Ovary (tissue), 9 donors: ENCODE measurements around the gene SCFD1. TPM values are rescaled to one million over a fixed set of nuclear protein-coding genes. Genes with fewer than 3 reads are reported as not detected.

Experiments used
- DNase-seq, 5 donors: peaks; one replicate each; pipeline ENCODE4 v3.0.0-alpha.2; 2019 to 2020
- H3K27ac ChIP-seq, 2 donors: fragments of 200-600 bp; one replicate each; pipeline versions ENCODE4 v1.5.1 to v1.8.0; 2019 to 2022
- H3K27me3 ChIP-seq: fragments of 200-600 bp; one replicate; pipeline ENCODE4 v1.8.0; 2022
- H3K36me3 ChIP-seq: fragments of 200-600 bp; sonication (generic); one replicate; pipeline ENCODE4 v1.5.1; 2019
- H3K4me1 ChIP-seq: one replicate; pipeline ENCODE4 v1.8.1; 2013; ENCODE audit warnings: mild to moderate bottlenecking, moderate library complexity; ENCODE audit not compliant: insufficient read depth
- H3K4me3 ChIP-seq: fragments of 200-600 bp; sonication (generic); one replicate; pipeline ENCODE4 v1.5.1; 2017
- H3K9me3 ChIP-seq, 2 donors: fragments of 200-600 bp in 1 of 2; sonication (generic) in 1 of 2; one replicate each; pipeline versions ENCODE4 v1.5.1 to v1.8.1; 2013 to 2019; ENCODE audit warnings: mild to moderate bottlenecking in 1 of 2, moderate library complexity in 1 of 2
- EP300 ChIP-seq: sonication (generic); formaldehyde crosslinking; IDR thresholded peaks from one replicate; pipeline ENCODE4 v1.6.1; 2017; ENCODE audit warnings: antibody characterized with exemption
- POLR2A ChIP-seq: fragments of 450-650 bp; IDR thresholded peaks from one replicate; pipeline ENCODE4 v1.6.1; 2017; ENCODE audit warnings: antibody characterized with exemption, mild to moderate bottlenecking, moderate library complexity
- WGBS, 3 donors: extraction: QIAGEN DNeasy Blood & Tissue Kit in 1 of 3; methylation state at CpG; one replicate each; pipeline versions ENCODE4 v1.1.5 to v1.1.7; 2013 to 2017; 5-methylcytosine and 5-hydroxymethylcytosine counted together
- intact Hi-C, 4 donors: fragments of 100-400 bp; cut with DNase I; formaldehyde crosslinking; loops; one replicate each; pipeline versions ENCODE4 v1.11.0 to v1.15.1; 2022 to 2023
- polyA plus RNA-seq, 2 donors: library from polyadenylated mRNA; stranded (reverse); fragments of 200-250 nt in 1 of 2; fragments of 350-450 nt in 1 of 2; fragmentation: Illumina TruSeq in 1 of 2; extraction: RNeasy Lipid Tissue Mini Kit (QIAGEN cat#74804) in 1 of 2; gene quantifications; one replicate each; pipeline ENCODE4 v1.2.3, GENCODE V29; 2013 to 2014
- total RNA-seq, 7 donors: library from RNA; depleted of rRNA in 2 of 7; stranded (reverse); fragments of >200 nt in 2 of 7; fragmentation: NEBNext Ultra II Directional in 3 of 7; extraction: Animal tissue kit (Norgen Biotek cat#: 25700) in 3 of 7; gene quantifications; one replicate each; pipeline versions ENCODE4 v1.1.0 to v1.2.4, GENCODE V29; 2016 to 2023
- TF ChIP-seq, protein P1 (sequence below), 3 donors: fragments of 450-650 bp in 2 of 3; fragments of 200-600 bp in 1 of 3; IDR thresholded peaks; one replicate each; pipeline versions ENCODE4 v1.5.1 to v1.8.0; 2016 to 2022; ENCODE audit warnings: antibody characterized with exemption in 3 of 3, mild to moderate bottlenecking in 1 of 3
- donor health status: DM: no; HTN: no; CAD: no; lungs with moderate emphysema.
- donor health status: DM: no; HTN: no; CAD: no.
- donor health status: Bipolar disorder and iron deficiency.
- donor health status: DM: yes; HTN: yes; CAD: no.
- donor health status: DM: no; HTN: no; CAD: no.
- donor health status: DM: yes; HTN: yes; CAD: no.

The SCFD1 gene
- total and polyA plus RNA-seq, 9 donors = 29.3 to 89.2 (median 59.8) TPM

DNA sequence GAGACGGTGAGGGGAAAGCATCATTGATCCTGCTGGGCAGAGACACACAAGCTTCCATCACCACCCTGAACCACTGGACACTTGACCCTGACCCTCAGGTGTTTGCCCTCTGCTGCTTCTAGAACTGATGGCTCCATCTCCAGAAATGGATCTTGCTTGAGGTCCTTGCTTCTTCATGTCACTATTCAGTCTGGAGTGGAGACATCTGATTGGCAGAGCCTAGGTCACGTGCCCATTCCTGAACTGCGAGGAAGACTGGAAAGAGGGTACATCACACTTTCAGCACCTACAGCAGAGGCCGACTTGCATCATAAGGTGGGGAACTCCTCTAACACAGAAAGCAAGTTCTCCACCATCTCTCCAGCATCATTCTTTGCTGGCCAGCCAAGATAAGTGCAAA, 145.5 kb downstream of the SCFD1 start:
- H3K36me3 ChIP-seq = no peaks in the 10 kb centered on the region
- intact Hi-C loops = no loop called here
- H3K27ac ChIP-seq = no peak overlapping the region
- TF ChIP-seq, protein P1, sequence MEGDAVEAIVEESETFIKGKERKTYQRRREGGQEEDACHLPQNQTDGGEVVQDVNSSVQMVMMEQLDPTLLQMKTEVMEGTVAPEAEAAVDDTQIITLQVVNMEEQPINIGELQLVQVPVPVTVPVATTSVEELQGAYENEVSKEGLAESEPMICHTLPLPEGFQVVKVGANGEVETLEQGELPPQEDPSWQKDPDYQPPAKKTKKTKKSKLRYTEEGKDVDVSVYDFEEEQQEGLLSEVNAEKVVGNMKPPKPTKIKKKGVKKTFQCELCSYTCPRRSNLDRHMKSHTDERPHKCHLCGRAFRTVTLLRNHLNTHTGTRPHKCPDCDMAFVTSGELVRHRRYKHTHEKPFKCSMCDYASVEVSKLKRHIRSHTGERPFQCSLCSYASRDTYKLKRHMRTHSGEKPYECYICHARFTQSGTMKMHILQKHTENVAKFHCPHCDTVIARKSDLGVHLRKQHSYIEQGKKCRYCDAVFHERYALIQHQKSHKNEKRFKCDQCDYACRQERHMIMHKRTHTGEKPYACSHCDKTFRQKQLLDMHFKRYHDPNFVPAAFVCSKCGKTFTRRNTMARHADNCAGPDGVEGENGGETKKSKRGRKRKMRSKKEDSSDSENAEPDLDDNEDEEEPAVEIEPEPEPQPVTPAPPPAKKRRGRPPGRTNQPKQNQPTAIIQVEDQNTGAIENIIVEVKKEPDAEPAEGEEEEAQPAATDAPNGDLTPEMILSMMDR (IDR thresholded peaks at IDR 0.05) = no peak
- TF ChIP-seq POLR2A (no peak), EP300 (no peak)
- peaks cover 0 to 2% of the 10 kb centered on the region in 2 donors for H3K9me3 ChIP-seq
- peaks cover 5% of the 10 kb centered on the region for H3K4me1 ChIP-seq
- WGBS, 3 donors = 92 to 97% (median 96%) methylated on average over 4 of the region's 4 CpGs
- DNase-seq = no peak
- H3K4me3 ChIP-seq = no peak overlapping the region
- H3K27me3 ChIP-seq = no peaks in the 10 kb centered on the region

DNA sequence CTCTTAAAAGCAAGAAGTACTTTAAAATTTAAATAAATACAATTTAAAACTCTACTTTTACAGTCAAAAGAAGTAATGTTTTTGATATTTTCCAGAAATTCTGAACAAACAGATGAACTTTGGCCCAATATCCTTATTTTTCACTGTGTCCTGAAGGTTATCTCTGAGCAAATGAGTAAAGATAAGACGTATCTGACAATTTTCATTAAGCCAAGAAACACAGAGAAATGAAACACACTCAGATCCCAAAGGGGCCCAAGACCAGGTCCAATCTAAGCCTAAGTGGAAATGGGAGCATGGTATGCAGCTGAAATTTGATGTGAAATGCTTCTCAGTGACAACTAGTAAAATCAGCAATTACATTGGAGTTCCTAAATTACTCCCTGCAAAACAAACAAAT, 146.7 kb downstream of the SCFD1 start:
- Histone ChIP-seq H3K36me3 (no peaks in the 10 kb centered on the region), H3K27me3 (no peaks in the 10 kb centered on the region), H3K4me1 (peaks cover 5% of the 10 kb centered on the region), H3K9me3 (no peaks in the 10 kb centered on the region), H3K4me3 (no peak overlapping the region), H3K27ac (no peak overlapping the region)
- intact Hi-C loops = no loop called here
- WGBS, 3 donors = 41 to 53% (median 41%) methylated on average over 1 of the region's 1 CpG
- DNase-seq = no peak
- no peak for TF ChIP-seq POLR2A
- TF ChIP-seq, protein P1 (IDR thresholded peaks at IDR 0.05) = no peak
- no peak for TF ChIP-seq EP300

GRCh38 chr14:30770376-30770775, 148.3 kb downstream of the SCFD1 start:
- H3K4me1 ChIP-seq = peaks cover 5% of the 10 kb centered on the region
- H3K4me3 ChIP-seq = no peak overlapping the region
- no peaks in the 10 kb centered on the region for H3K36me3 ChIP-seq
- TF ChIP-seq, protein P1 (IDR thresholded peaks at IDR 0.05) = no peak
- TF ChIP-seq POLR2A (no peak), EP300 (no peak)
- H3K27me3 ChIP-seq = no peaks in the 10 kb centered on the region
- H3K9me3 ChIP-seq = no peaks in the 10 kb centered on the region
- DNase-seq = no peak
- intact Hi-C loops = no loop called here
- 51 to 67% (median 60%) methylated on average over 6 of the region's 6 CpGs for WGBS, 3 donors
- no peak overlapping the region for H3K27ac ChIP-seq

- Histone ChIP-seq H3K27ac (no peak overlapping the region), H3K27me3 (no peaks in the 10 kb centered on the region), H3K9me3 (no peaks in the 10 kb centered on the region), H3K4me1 (peaks cover 5% of the 10 kb centered on the region), H3K36me3 (no peaks in the 10 kb centered on the region), H3K4me3 (no peak overlapping the region)
- DNase-seq = no peak
- TF ChIP-seq EP300 (no peak), POLR2A (no peak)
- TF ChIP-seq, protein P1 (IDR thresholded peaks at IDR 0.05) = no peak
- WGBS, 3 donors = 65 to 83% (median 72%) methylated on average over 5 of the region's 5 CpGs
- intact Hi-C loops = no loop called here
Observed at GRCh38 chr14:30771595-30771994, 149.5 kb downstream of the SCFD1 start.

GRCh38 chr14:30779210-30779609, 157.1 kb downstream of the SCFD1 start:
- Histone ChIP-seq H3K4me1 (no peaks in the 10 kb centered on the region), H3K36me3 (no peaks in the 10 kb centered on the region), H3K4me3 (no peak overlapping the region), H3K9me3 (no peaks in the 10 kb centered on the region), H3K27me3 (no peaks in the 10 kb centered on the region), H3K27ac (no peak overlapping the region)
- intact Hi-C loops = no loop called here
- DNase-seq = no peak
- TF ChIP-seq POLR2A (no peak), EP300 (no peak)
- TF ChIP-seq, protein P1 (IDR thresholded peaks at IDR 0.05) = no peak
